Pulmonary artery endothelial cell (primary cell): ENCODE measurements around the gene PTPRF. TPM values are rescaled to one million over a fixed set of nuclear protein-coding genes. Genes with fewer than 3 reads are reported as not detected.

Source experiments
- DNase-seq: peaks from one replicate; pipeline ENCODE4 v3.0.0-alpha.2; 2011; ENCODE audit warnings: low read depth, low spot score
- total RNA-seq: library from RNA; depleted of rRNA; stranded (reverse); fragments of >200 nt; gene quantifications from 2 replicates; pipeline ENCODE4 v1.2.3, GENCODE V29; 2014

The PTPRF gene
- total RNA-seq, 1 donor from 2014 or later: 171 TPM

DNA sequence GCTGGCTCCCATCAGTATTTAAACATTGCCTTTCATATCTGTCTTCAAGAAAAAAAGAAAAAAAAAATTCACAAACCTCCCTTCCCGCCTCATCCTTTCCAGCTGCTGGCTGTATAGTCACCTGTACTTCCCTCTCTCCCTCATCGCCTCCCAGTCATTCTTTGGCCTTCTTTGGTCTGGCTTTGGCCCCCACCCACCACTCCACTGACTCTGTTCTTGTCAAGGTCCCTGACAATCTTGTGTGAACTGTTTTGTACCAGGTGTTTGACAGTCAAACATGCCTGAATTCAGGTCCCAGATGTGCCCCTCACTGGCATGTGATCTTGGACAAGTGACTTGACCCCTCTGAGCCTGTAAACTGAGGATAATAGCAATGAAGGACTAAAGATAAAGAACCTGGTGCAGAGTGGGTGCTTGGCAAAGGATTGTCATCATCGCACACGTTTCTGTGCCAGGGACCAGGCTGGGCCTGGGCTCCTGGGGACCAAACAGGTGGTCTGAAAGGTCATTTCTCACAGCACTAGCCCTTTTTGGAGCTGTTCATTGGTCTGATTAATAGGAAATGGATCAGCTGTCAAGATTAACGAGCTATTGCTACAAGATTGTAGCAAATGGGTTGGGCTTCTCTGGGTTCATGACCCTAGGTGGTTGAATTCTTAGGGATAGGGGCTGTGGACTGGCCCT, 21.5 kb downstream of the PTPRF start:
- no peak for DNase-seq

- no peak for DNase-seq
Observed at GRCh38 chr1:43552813-43553212, 22.1 kb downstream of the PTPRF start.

DNA sequence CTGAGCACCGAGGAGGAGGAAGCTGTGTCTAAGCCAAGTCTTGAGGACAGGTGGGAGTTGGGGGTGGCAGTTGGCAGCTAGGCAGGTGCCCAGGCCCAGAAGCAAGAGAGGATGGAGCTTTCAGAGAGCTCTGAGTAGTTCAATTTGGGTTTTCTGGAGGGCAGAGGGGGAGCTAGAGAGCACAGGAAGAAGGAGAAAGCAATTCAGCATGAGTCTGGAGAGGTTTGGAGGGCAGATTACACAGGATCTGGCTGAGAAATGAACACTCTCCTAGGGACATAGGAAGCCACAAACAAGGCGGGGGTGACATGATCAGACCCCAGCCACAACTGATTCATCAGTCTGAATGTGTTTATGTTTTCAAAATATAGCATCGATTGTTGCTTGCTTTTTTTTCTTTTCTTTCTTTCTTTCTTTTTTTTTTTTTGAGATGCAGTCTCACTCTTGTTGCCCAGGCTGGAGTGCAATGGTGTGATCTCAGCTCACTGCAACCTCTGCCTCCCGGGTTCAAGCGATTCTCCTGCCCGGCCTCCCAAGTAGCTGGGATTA, 23.8 kb downstream of the PTPRF start:
- no peak for DNase-seq

GRCh38 chr1:43556782-43557181, 26.1 kb downstream of the PTPRF start:
- DNase-seq: no peak

DNA sequence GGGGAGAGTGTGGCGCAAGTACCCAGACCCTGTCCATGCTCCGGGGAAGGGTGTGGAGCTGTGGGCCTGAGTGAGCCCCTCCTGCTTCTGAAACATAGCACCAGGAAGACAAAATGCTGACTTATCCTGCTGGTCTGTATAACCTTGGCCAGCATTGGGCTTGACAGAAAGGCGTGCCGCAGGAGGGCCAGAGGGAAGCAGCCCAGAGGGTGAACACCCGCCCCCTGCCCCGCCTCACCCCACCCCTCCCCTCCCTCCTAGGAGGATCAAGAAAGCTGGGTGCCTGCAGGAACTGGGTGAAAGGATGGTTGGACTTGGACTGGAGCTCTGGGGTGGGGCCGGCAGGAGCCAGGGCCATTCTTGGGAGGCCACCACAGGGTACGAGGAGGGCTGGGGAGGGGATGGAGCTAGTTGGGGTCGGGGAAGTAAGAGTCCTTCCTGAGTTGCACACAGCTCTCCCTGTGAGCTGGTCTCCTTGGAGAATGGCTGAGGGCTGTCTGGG, 27.1 kb downstream of the PTPRF start:
- no peak for DNase-seq

GRCh38 chr1:43558346-43558841, 27.7 kb downstream of the PTPRF start:
- no peak for DNase-seq

- DNase-seq: no peak
Observed at GRCh38 chr1:43559714-43560113, 29.0 kb downstream of the PTPRF start.

DNA sequence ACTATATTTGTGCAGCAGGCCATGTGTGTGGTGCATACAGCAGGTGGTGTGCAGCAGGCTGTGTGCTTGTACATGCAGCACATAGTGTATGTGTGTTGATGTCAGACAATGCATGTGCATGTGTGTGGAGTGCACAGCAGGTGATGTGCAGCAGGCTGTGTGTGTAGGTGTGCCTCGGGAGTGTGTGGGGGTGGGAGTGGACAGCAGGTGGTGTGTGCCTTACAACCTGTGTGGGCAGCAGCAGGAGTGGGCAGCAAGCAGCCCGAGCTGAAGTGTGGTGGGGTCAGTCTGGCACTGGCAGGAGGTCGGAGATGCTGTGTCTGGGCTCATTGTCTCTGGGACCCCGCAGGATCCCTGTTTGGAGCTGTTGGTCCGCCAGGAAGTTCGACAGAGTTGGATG, 29.6 kb downstream of the PTPRF start:
- no peak for DNase-seq

DNA sequence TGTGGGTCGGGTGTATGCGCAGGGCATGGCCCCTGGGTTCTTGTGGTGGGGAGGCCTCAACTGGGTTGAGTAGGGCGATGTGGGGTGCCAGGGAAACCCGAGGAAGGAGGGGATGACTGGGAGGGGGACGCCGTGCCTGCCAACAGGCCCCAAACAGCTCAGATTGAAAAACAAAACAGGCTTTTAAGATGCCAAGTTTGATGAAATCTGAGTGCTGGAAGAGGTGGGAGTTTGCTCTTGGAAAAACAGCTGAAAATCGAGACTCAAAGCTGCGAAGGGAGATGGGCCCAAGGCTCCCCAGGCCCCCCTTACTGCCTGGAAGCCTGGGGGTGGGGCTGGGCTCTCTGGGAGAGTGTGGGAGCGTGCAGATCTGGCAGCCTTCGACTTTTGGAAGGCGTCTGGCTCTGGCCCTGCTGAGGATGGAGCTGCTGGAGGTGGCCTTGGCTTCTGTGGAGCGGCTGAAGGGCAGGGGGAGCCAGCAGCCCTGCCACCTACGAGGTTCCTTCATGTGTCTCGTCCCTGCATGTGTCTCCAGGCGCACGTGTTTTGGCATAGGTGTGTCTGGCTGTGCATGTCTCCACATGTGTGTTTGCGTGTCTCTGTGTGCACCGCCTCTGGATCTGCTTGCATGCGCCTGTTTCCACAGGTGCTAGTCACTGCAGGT, 33.3 kb downstream of the PTPRF start:
- no peak for DNase-seq

- no peak for DNase-seq
Observed at GRCh38 chr1:43564551-43565348, 34.1 kb downstream of the PTPRF start.

DNA sequence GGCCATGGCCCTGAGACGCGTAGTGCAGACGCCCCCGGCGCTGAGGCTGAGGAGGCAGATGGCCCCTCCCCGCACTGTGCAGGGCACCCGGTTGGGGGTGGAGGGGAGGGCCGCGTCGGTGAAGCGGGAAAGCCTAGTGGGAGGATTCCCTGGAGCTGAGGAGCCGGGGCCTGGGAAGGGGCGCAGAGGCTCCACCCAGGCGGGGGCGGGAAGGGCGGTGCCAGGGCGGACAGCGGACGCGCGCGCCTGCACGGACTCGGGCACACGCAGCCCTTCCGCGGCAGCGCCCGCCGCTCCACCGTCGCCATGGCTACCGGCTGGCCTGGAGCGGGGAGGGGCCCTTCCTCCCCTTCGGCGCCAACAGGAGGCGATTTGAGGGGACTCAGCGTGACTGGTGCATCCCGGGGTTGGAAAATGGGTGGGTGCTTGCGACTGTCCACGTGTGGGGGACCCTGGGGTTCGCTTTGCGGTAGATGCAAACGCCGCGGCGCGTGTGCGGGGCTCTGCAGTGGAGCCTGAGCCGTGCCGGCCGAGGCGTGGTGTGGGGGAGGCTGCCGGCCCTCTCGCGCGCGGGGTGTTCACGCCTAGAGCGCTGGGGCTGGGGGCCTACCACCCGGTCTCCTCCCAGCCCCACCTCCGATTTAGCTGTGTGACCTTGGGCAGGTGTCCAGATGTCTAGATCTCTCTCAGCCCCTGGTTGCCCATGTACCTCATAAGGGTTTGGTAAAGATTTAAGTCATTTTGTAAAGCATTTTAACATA, 35.1 kb downstream of the PTPRF start:
- no peak for DNase-seq

DNA sequence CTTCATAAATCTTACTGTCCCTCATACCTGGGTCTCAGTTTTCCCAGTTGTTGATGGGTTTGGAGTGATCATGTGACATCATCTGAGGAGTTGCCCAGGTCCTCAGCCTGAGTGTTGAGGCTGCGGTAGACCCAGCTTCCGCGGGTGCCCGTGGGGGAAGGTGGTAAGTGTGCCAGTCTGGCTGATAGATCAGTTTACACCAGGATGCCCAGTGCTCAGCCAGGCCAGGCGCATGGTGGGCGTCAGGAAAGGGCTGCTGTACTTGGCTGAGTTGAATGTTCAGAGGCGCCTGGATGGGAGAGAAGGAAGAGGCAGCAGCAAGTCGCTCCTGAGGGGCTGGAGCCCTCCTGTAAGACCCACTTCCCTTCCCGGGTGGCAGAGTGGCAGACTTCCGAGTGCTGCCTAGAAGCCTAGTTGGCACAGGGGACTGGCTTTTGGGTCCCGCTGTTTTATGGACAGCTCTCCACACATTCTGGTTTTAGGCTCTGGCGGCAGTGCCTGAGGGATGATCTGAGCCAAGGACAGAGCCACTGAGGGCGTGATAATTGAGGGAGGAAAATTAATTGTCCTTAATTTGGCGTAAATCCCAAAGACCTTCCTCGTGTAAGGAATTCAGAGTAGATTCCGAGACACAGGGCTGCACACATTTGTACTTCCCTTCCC, 35.8 kb downstream of the PTPRF start:
- DNase-seq: no peak

DNA sequence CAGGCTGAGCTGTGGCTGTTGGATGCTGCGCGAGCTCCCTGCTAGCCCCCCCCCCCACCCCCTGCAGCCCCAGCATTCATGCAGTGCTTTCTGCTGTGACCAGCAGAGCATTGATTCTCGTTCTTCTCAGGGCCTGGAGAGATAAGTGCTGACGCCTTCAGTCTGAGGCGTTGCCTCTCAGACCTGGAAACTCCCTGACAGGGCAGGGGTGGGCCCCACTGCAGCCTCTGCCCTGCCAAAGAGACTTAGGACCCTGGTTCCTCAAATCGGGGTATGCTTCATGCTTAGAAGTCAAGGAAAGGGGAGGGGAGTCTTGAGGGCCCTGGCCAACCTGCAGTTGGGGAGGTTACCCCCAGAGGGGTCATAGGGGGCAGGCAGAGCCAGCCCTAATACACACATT, 38.5 kb downstream of the PTPRF start:
- DNase-seq: no peak

- no peak for DNase-seq
Observed at GRCh38 chr1:43570277-43570676, 39.6 kb downstream of the PTPRF start.

DNA sequence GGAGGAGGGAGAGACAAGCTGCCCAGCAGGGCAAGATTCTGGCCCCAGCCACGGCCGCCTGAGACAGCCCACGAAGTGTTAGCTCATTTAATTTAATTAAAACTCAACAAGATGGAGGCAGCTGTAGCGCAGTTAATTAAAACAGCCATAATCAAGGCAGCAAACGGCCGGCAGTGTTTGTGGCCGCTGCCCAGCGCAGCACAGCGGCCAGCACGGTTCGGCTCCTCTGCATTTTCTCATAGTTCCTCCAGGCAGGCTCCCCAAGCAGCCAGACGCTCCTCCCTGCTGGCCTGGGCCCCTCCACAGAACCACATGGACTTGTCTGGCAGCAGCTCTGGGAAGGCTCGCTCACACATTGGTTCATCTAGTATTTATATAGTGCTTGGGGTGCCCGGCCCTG, 40.0 kb downstream of the PTPRF start:
- DNase-seq: no peak

DNA sequence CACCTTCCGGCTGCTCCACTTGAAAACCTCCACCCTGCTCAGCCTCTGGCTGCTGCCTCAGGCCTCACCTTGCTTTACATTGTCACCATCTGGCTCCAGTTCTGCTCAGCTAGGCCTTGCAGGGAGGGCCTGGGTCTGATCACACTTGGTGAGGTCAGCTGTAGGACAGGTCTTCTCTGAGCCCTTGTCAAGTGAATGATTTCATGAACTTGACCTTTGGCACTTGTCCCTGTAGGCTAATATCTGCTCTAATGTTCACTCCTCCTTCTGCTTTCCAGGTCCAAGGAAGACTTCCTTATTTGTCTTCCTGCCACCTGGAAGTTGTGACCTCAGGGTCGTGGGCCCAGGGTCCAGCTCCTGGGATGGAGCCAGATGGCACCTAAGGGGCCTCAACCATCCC, 41.4 kb downstream of the PTPRF start:
- no peak for DNase-seq

- no peak for DNase-seq
Observed at GRCh38 chr1:43572538-43572937, 41.9 kb downstream of the PTPRF start.

GRCh38 chr1:43573066-43573800, 42.5 kb downstream of the PTPRF start:
- no peak for DNase-seq

GRCh38 chr1:43576521-43576920, 45.8 kb downstream of the PTPRF start:
- DNase-seq: no peak
